ENCODE measurements around the gene ZCCHC24. TPM values are rescaled to one million over a fixed set of nuclear protein-coding genes. Genes with fewer than 3 reads are reported as not detected.
A peak's percentile ranks its signal among the peaks of the same experiment; 100 is the strongest.

The ZCCHC24 gene
- total RNA-seq, 1 experiment from 2014 or later, result 3.8 TPM

DNA sequence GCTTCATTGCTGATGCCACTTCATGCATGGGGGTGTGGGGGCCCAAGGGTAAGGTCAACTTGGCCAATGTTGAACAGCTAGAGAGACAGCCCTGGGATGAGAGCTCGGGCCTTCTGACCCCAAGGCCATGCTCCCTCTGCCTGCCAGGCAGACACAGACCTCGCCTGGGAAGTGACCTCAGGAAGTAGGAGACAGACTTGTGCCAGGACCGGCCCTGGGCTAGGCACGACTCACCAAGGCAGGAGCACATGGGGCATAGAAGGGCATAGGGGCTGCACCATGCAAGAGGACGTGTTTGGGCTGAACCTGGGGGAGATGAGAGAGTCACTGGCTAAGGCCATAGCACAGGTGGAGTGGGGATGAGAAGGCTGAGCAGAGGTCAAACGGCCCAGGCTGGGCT lies 27.1 kb downstream of the ZCCHC24 start:
- no peak overlapping the region for H2BK120ac ChIP-seq (ENCODE audit: low read depth, low read length, poor library complexity, severe bottlenecking)
- no peak overlapping the region for H2BK12ac ChIP-seq (ENCODE audit: insufficient read length, low read depth, low read length)
- H3T11ph ChIP-seq (ENCODE audit: low read length), result no peak overlapping the region
- H3K4me2 ChIP-seq (ENCODE audit: insufficient read depth, insufficient read length, low read length), result no peak overlapping the region
- no peak overlapping the region for H3K56ac ChIP-seq (ENCODE audit: insufficient read length, low read depth, low read length)
- H2AK5ac ChIP-seq (ENCODE audit: insufficient read length, low read length), result no peak overlapping the region
- H3K79me1 ChIP-seq (ENCODE audit: insufficient read depth, low read depth, low read length, poor library complexity, severe bottlenecking), result no peaks in the 10 kb centered on the region
- no peak overlapping the region for H2BK15ac ChIP-seq (ENCODE audit: low read depth, low read length)
- Mint-ChIP-seq H3K4me3 (peak overlapping the region in 1 of 2 experiments; percentile 41; a peak in 2 of 5 replicates), H3K36me3 (ENCODE audit: insufficient read depth in 1 of 3, low read depth in 3 of 3) (peaks cover 0 to 3% (median 0%) of the 10 kb centered on the region in 3 experiments; a peak in 2 of 7 replicates), H3K27ac (no peak overlapping the region; a peak in 1 of 7 replicates), H3K4me1 (peaks cover 6 to 21% of the 10 kb centered on the region in 2 experiments; a peak in 3 of 4 replicates), H3K9me3 (no peaks in the 10 kb centered on the region), H3K27me3 (ENCODE audit: low read depth) (no peaks in the 10 kb centered on the region; the same call in 1 of the 2 replicates)
- H2AFZ ChIP-seq (ENCODE audit: low read length), result no peak overlapping the region
- H2BK5ac ChIP-seq (ENCODE audit: insufficient read length, low read length), result no peak overlapping the region
- no peak overlapping the region for H4K8ac ChIP-seq (replicated peaks; ENCODE audit: insufficient read length, low read depth, low read length)
- no peak for DNase-seq
- no peak overlapping the region for H3K9ac ChIP-seq (ENCODE audit: extremely low read depth, insufficient read length, low read length)
- no peaks in the 10 kb centered on the region for H3K27me3 ChIP-seq (ENCODE audit: insufficient read depth, low read length)
- no peak overlapping the region for H4K5ac ChIP-seq (ENCODE audit: insufficient read length, low read depth, low read length)
- H3K4me1 ChIP-seq (ENCODE audit: insufficient read depth, low read length), result no peaks in the 10 kb centered on the region
- no CpG with 5 or more reads among the region's 6 CpGs for WGBS (ENCODE audit: extremely low coverage, insufficient read length, low lambda C conversion rate)
- H2BK20ac ChIP-seq (ENCODE audit: low read depth, low read length, poor library complexity, severe bottlenecking), result no peak overlapping the region
- H3K23ac ChIP-seq (ENCODE audit: insufficient read length, low read depth, low read length), result no peak overlapping the region
- H3K14ac ChIP-seq (ENCODE audit: insufficient read depth, low read length), result no peak overlapping the region; the same call in 1 of the 2 replicates
- no peaks in the 10 kb centered on the region for H3K79me2 ChIP-seq (ENCODE audit: insufficient read depth, low read length)
- H4K91ac ChIP-seq (ENCODE audit: insufficient read length, low read depth, low read length), result no peak overlapping the region
- H3K9me3 ChIP-seq (ENCODE audit: control insufficient read depth, low read depth, low read length), result no peaks in the 10 kb centered on the region
- no peak overlapping the region for H3K4ac ChIP-seq (ENCODE audit: low read depth, low read length)
- TF ChIP-seq, protein P1, sequence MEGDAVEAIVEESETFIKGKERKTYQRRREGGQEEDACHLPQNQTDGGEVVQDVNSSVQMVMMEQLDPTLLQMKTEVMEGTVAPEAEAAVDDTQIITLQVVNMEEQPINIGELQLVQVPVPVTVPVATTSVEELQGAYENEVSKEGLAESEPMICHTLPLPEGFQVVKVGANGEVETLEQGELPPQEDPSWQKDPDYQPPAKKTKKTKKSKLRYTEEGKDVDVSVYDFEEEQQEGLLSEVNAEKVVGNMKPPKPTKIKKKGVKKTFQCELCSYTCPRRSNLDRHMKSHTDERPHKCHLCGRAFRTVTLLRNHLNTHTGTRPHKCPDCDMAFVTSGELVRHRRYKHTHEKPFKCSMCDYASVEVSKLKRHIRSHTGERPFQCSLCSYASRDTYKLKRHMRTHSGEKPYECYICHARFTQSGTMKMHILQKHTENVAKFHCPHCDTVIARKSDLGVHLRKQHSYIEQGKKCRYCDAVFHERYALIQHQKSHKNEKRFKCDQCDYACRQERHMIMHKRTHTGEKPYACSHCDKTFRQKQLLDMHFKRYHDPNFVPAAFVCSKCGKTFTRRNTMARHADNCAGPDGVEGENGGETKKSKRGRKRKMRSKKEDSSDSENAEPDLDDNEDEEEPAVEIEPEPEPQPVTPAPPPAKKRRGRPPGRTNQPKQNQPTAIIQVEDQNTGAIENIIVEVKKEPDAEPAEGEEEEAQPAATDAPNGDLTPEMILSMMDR (conservative IDR thresholded peaks at IDR 0.05), result no peak
- peaks cover 4% of the 10 kb centered on the region for H4K20me1 ChIP-seq (ENCODE audit: control insufficient read depth, insufficient read depth, insufficient read length)
- H3K27ac ChIP-seq (ENCODE audit: insufficient read length, low read depth, low read length), result no peak overlapping the region
- no peaks in the 10 kb centered on the region for H3K23me2 ChIP-seq (ENCODE audit: insufficient read length, low read depth, low read length, poor library complexity, severe bottlenecking)
- no peak overlapping the region for H3K18ac ChIP-seq (ENCODE audit: insufficient read length, low read depth, low read length)
